Activated CD8-positive, alpha-beta memory T cell treated with anti-CD3 and anti-CD28 coated beads for 24 hours (primary cell): ENCODE data around the gene ASMT.
"Not testable (repeated sequence)": the region's sequence is repeated elsewhere in the genome, so short reads cannot be mapped to it uniquely, and the experiment has no call there.

Source experiments
- DNase-seq: peaks from one replicate; pipeline ENCODE4 v3.0.0-alpha.2; 2020

The ASMT gene

GRCh38 chrX:1652011-1652811 is 37.4 kb downstream of the ASMT start:
- peak; percentile 71 for DNase-seq

GRCh38 chrX:1656379-1656778 is 41.5 kb downstream of the ASMT start:
- no peak for DNase-seq

GRCh38 chrX:1657367-1658070 is 42.7 kb downstream of the ASMT start:
- peak; percentile 74 for DNase-seq

- DNase-seq: no peak
Observed at GRCh38 chrX:1658071-1658491, 43.2 kb downstream of the ASMT start.

DNA sequence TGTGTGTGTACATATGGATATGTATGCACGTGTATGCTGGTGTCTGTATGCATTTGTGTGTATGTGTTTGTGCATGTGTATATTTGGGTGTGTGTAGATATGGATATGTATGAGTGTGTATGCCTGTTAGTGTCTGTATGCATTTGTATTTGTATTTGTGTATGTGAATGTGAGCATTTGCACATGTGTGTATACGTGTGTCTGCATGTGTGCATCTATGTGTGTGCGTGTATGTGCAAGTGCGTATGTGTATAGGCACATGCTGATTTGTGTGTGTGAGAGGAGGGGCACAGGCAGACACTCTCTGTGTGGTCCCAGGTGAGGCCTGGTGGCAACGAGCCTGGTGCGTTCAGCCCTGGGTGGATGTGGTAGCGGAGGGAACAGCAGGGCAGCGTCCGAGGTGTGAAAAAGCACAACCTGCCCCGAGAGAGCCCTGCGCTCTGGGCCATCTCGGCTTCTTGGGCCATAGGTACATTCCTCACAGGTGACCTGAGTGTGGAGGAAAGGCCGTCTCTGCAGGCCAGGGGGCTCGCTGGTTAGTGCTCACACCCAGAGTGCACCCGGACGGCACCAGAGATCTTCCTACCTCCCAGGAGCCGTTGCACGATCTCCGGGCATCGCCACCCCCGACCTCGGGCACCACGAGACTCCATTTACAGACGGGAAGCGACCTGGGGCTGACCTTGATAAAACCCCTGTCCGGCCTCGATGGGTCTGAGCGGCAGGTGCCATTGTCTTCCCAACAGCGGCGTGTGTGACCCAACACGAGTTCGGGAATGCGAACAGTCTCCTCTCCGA is 45.0 kb downstream of the ASMT start:
- DNase-seq: peak; percentile 46

- DNase-seq: peak; percentile 78
Observed at GRCh38 chrX:1661048-1661921, 46.4 kb downstream of the ASMT start.

GRCh38 chrX:1661922-1662221 is 47.0 kb downstream of the ASMT start:
- DNase-seq: no peak

GRCh38 chrX:1667566-1667965 is 52.7 kb downstream of the ASMT start:
- no peak for DNase-seq

GRCh38 chrX:1673337-1673736 is 58.5 kb downstream of the ASMT start:
- peak; percentile 57 for DNase-seq

GRCh38 chrX:1676866-1677265 is 62.0 kb downstream of the ASMT start:
- no peak for DNase-seq

- peak; percentile 50 for DNase-seq
Observed at GRCh38 chrX:1679238-1679637, 64.4 kb downstream of the ASMT start.

DNA sequence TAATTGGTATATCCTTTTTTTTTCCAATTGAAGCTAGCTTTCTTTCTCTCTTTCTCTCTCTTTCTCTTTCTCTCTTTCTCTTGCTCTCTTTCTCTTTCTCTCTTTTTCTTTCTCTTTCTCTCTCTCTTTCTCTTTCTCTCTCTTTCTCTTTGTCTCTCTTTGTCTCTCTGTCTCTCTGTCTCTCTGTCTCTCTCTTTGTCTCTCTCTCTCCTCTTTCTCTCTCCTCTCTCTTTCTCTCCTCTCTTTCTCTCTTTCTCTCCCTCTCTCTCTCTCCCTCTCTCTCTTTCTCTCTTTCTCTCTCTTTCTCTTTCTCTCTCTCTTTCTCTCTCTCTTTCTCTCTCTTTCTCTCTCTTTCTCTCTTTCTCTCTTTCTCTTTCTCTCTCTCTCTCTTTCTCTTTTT is 66.6 kb downstream of the ASMT start:
- DNase-seq: no peak

DNA sequence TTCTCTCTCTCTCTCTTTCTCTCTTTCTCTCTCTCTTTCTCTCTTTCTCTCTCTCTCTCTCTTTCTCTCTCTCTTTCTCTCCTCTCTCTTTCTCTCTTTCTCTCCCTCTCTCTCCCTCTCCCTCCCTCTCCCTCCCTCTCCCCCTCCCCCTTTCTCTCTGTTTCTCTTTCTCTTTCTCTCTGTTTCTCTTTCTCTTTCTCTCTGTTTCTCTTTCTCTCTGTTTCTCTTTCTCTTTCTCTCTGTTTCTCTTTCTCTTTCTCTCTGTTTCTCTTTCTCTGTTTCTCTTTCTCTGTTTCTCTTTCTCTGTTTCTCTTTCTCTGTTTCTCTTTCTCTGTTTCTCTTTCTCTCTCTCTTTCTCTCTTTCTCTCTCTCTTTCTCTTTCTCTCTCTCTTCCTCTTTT is 67.0 kb downstream of the ASMT start:
- not testable (repeated sequence) for DNase-seq

GRCh38 chrX:1682501-1682900 is 67.6 kb downstream of the ASMT start:
- DNase-seq: peak; percentile 7

DNA sequence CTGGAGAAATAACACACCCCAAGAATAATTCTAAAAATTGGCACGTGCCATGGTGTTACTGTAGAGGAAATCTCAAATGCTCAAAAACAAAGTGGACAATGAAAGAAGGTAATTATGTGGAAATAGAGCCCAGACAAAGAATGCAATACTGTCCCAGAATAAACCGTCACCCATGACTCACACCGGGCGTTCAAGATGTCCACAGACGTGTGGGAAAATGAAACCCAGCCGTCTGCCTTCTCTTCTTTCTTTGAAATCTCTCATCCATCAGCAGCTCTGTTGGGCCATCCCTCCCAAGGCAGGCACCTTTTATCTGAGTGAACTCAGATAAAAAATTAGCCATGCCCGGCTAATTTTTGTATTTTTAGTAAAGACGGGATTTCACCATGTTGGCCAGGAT is 70.0 kb downstream of the ASMT start:
- not testable (repeated sequence) for DNase-seq

DNA sequence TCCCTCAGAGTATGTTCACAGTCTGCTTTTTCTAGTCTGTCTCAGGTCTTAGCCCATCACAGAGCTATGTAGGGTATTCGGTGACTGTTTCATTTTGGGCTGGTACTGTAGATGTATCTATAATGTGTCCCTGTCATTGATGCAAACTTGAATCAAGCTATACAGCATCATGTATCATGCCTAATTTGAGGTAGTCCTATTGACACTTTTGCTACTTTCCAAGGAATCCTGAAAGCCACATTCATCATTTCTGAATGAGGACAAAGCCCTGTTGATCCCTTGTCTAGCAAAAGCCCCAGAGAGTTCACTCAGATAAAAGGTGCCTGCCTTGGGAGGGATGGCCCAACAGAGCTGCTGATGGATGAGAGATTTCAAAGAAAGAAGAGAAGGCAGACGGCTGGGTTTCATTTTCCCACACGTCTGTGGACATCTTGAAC is 70.6 kb downstream of the ASMT start:
- DNase-seq: not testable (repeated sequence)

GRCh38 chrX:1686642-1687041 is 71.8 kb downstream of the ASMT start:
- DNase-seq: no peak
